K562 (cell line): ENCODE results near the gene HMGA1. TPM values are rescaled to one million over a fixed set of nuclear protein-coding genes. Genes with fewer than 3 reads are reported as not detected.

Experiments used
- ARID3A ChIP-seq: IDR thresholded peaks from 2 replicates; pipeline ENCODE4 v1.6.1; 2012; ENCODE audit warnings: low read depth, low read length, improper control_type of control experiment, borderline replicate concordance
- BRF1 ChIP-seq: IDR thresholded peaks from 3 replicates; pipeline ENCODE4 v1.6.1; 2011; ENCODE audit warnings: borderline replicate concordance, mild to moderate bottlenecking; ENCODE audit not compliant: insufficient read length; ENCODE audit errors: extremely low read depth
- DMBX1 ChIP-seq: fragments of 250-450 bp; sonication (Bioruptor Pico); IDR thresholded peaks from 2 replicates; pipeline ENCODE4 v1.8.0; 2022; ENCODE audit warnings: inconsistent platforms, mild to moderate bottlenecking, moderate library complexity, borderline replicate concordance
- E4F1 ChIP-seq: fragments of 250-450 bp; sonication (Bioruptor Pico); IDR thresholded peaks from 2 replicates; pipeline ENCODE4 v1.5.0; 2021; ENCODE audit warnings: mild to moderate bottlenecking, borderline replicate concordance
- HNRNPH1 ChIP-seq: fragments of 200-400 bp; formaldehyde crosslinking; optimal IDR thresholded peaks from 2 replicates; pipeline ENCODE3; 2017; ENCODE audit warnings: low read depth, mild to moderate bottlenecking, low read length, moderate library complexity
- HNRNPUL1 ChIP-seq: fragments of 200-400 bp; formaldehyde crosslinking; IDR thresholded peaks from 2 replicates; pipeline ENCODE4 v1.6.1; 2017; ENCODE audit warnings: low read length
- NCOA2 ChIP-seq, 2 experiments: fragments of 450-650 bp; IDR thresholded peaks; 2 replicates each; pipeline ENCODE4 v1.6.1; 2018; ENCODE audit warnings: mild to moderate bottlenecking in 2 of 2, moderate library complexity in 1 of 2; ENCODE audit not compliant: partially characterized antibody in 2 of 2
- NCOA4 ChIP-seq: fragments of 450-650 bp; IDR thresholded peaks from 2 replicates; pipeline ENCODE4 v1.6.1; 2018; ENCODE audit warnings: mild to moderate bottlenecking; ENCODE audit not compliant: partially characterized antibody
- NFIC ChIP-seq: fragments of 450-650 bp; IDR thresholded peaks from 2 replicates; pipeline ENCODE4 v1.6.1; 2017; ENCODE audit warnings: mild to moderate bottlenecking, inconsistent platforms
- ZBTB17 ChIP-seq: fragments of 450-650 bp; formaldehyde crosslinking; IDR thresholded peaks from 2 replicates; pipeline ENCODE4 v1.4.0; 2020; ENCODE audit warnings: mild to moderate bottlenecking
- ZNF324 ChIP-seq: fragments of 250-450 bp; sonication (Bioruptor Pico); IDR thresholded peaks from 2 replicates; pipeline ENCODE4 v1.4.0; 2020; ENCODE audit warnings: mild to moderate bottlenecking
- polyA plus RNA-seq, 8 experiments: library from polyadenylated mRNA; depleted of rRNA in 4 of 8; stranded (reverse) in 5 of 8; unstranded in 3 of 8; fragments of >200 nt; fragmentation: Nextera tagmentation in 2 of 8; fragmentation: Illumina TruSeq in 1 of 8; extraction: Ambion mirVana in 2 of 8; extraction: Trizol in 1 of 8; gene quantifications; 2 replicates each; pipeline versions ENCODE4 v1.2.1 to v1.2.3, GENCODE V29; 2011 to 2014; ENCODE audit warnings: inconsistent platforms in 1 of 8, missing spikeins in 1 of 8
- total RNA-seq, 7 experiments: library from RNA; depleted of rRNA in 6 of 7; stranded (reverse); fragments of >200 nt in 6 of 7; fragmentation: Illumina TruSeq in 2 of 7; extraction: Trizol in 2 of 7; gene quantifications; 2 replicates each; pipeline versions ENCODE4 v1.2.1 to v1.2.3, GENCODE V29; 2011 to 2021; ENCODE audit warnings: low replicate concordance in 1 of 7
- TF ChIP-seq, protein P1 (sequence below): fragments of 450-650 bp; formaldehyde crosslinking; IDR thresholded peaks from 2 replicates; pipeline ENCODE4 v1.4.0; 2020; ENCODE audit warnings: mild to moderate bottlenecking, moderate library complexity
- TF ChIP-seq, protein P2 (sequence below): fragments of 450-650 bp; IDR thresholded peaks from 2 replicates; pipeline ENCODE4 v1.6.1; 2016; ENCODE audit warnings: borderline replicate concordance

Gene HMGA1
- total and polyA plus RNA-seq, 9 of the 15 experiments (the other 6 are each of a cell fraction or from before 2014, with no cell fraction given), result 27.8 to 1,947 (median 594) TPM

DNA sequence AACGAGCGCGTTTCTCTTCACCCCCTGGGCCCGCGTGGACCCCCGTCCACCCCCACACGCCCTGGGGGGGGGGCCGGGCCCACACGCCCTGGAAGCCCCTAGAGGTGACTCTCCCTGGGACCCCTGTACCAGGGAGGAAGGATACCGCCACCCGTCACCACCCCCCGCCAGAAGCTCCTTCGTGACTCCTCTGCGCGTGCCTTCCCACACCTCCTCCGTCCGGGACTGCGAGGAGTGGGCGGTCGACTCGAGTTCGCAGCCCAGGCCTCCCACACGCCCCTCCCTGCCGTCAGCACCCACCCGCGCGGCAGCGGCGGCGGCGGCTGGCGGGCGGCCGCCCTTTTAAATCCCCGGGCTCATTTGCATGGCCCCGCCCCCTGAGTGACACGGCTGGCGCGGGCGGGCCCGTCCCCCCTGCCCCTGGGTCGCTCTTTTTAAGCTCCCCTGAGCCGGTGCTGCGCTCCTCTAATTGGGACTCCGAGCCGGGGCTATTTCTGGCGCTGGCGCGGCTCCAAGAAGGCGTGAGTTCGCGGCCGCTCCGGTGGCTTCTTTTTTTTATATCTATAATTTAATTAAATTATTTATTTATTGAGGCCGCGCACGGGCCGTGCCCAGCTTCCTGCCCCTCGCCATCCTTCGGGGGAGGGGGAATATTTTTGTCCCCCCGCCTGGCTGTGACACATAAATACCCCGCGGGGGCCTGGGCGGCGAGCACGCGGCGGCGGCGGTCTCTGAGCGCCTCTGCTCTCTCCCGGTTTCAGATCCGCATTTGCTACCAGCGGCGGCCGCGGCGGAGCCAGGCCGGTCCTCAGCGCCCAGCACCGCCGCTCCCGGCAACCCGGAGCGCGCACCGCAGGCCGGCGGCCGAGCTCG, at the start of gene HMGA1 (continued):
- TF ChIP-seq, protein P1, sequence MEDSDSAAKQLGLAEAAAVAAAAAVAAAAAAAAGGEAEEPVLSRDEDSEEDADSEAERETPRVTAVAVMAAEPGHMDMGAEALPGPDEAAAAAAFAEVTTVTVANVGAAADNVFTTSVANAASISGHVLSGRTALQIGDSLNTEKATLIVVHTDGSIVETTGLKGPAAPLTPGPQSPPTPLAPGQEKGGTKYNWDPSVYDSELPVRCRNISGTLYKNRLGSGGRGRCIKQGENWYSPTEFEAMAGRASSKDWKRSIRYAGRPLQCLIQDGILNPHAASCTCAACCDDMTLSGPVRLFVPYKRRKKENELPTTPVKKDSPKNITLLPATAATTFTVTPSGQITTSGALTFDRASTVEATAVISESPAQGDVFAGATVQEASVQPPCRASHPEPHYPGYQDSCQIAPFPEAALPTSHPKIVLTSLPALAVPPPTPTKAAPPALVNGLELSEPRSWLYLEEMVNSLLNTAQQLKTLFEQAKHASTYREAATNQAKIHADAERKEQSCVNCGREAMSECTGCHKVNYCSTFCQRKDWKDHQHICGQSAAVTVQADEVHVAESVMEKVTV (CRISPR knock-in tag), result no peak; the same call in 1 of the 2 replicates
- TF ChIP-seq DMBX1 (CRISPR knock-in tag) (no peak), HNRNPH1 (peak; percentile 94), E4F1 (peak; percentile 57; the same call in 1 of the 2 replicates), NFIC (peak; percentile 96), NCOA2 (IDR thresholded peaks at IDR 0.05; ENCODE audit: partially characterized antibody in 2 of 2) (no peak), ZNF324 (CRISPR knock-in tag) (no peak), ZBTB17 (CRISPR knock-in tag) (peak; percentile 12; the same call in 1 of the 2 replicates), NCOA4 (no peak), ARID3A (peak; percentile 47; the same call in 1 of the 2 replicates), BRF1 (no peak), HNRNPUL1 (0 out of 2 replicates have a peak, but pooled peaks have one; percentile 40)
- TF ChIP-seq, protein P2, sequence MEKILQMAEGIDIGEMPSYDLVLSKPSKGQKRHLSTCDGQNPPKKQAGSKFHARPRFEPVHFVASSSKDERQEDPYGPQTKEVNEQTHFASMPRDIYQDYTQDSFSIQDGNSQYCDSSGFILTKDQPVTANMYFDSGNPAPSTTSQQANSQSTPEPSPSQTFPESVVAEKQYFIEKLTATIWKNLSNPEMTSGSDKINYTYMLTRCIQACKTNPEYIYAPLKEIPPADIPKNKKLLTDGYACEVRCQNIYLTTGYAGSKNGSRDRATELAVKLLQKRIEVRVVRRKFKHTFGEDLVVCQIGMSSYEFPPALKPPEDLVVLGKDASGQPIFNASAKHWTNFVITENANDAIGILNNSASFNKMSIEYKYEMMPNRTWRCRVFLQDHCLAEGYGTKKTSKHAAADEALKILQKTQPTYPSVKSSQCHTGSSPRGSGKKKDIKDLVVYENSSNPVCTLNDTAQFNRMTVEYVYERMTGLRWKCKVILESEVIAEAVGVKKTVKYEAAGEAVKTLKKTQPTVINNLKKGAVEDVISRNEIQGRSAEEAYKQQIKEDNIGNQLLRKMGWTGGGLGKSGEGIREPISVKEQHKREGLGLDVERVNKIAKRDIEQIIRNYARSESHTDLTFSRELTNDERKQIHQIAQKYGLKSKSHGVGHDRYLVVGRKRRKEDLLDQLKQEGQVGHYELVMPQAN, result peak; percentile 68; the same call in 1 of the 2 replicates
